Mucosa of stomach (tissue), 1 donor: ENCODE results near the gene CDH5.

Source experiments
- H3K27me3 ChIP-seq: one replicate; pipeline ENCODE4 v1.7.0; 2013; ENCODE audit warnings: mild to moderate bottlenecking, low read length; ENCODE audit not compliant: control insufficient read depth, insufficient read depth
- H3K36me3 ChIP-seq: one replicate; pipeline ENCODE4 v1.7.0; 2013; ENCODE audit warnings: low read length; ENCODE audit not compliant: control insufficient read depth, insufficient read depth
- H3K4me1 ChIP-seq: one replicate; pipeline ENCODE4 v1.7.0; 2013; ENCODE audit warnings: mild to moderate bottlenecking, low read length; ENCODE audit not compliant: control insufficient read depth, insufficient read depth
- H3K4me3 ChIP-seq: one replicate; pipeline ENCODE4 v1.7.0; 2013; ENCODE audit warnings: low read length
- H3K9ac ChIP-seq: one replicate; pipeline ENCODE4 v1.7.0; 2013; ENCODE audit warnings: mild to moderate bottlenecking, low read length, moderate library complexity
- H3K9me3 ChIP-seq: one replicate; pipeline ENCODE4 v1.7.0; 2013; ENCODE audit warnings: mild to moderate bottlenecking, low read length, moderate library complexity; ENCODE audit not compliant: control insufficient read depth
- donor health status: Pancreatic carcinoma.

Gene CDH5

DNA sequence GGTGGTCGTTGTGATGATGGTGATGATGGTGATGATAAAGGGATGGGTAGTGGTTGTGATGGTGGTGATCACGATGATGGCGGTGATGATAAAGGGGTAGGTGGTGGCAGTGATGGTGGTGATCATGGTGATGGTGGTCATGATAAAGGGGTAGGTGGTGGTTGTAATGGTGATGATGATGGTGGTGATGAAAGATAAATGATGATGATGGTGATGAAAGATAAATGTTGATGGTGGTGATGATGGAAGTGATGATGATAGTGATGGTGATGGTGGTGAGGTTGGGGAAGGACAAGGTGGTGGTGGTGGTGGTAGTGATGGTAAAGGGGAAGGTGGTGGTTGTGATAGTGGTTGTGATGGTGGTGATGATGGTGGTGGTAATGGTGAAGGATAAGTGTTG lies 13.9 kb downstream of the CDH5 start:
- Histone ChIP-seq H3K9me3 (no peaks in the 10 kb centered on the region), H3K27me3 (peaks cover 3% of the 10 kb centered on the region), H3K9ac (no peak overlapping the region), H3K4me3 (no peak overlapping the region), H3K4me1 (peaks cover 5% of the 10 kb centered on the region), H3K36me3 (no peaks in the 10 kb centered on the region)

DNA sequence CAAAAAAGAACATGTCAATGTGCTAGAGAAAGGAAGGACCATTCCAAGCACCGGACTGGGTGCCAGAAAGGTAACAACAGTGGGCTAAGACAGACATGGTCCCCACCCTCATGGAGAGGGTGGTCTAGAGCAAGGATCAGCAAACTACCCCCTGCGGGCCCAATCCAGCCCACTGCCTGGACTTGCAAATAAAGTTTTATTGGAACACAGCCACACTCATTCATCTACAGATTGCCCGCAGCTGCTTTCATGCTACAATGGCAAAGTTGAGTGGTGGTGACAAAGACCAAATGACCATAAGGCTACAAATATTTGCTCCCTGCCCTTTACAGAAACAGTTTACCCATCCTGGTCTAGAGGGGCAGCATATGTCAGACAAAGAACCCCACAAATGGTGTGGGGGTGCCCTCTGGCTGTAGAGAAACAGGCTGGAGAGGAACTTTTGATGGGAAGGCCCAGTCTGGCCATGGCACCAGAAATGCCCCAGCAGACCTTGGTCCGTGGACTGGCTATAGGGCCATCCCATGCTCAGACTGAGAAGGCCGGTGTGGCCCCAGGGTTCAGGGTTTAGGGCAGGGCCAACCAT lies 15.2 kb downstream of the CDH5 start:
- H3K4me3 ChIP-seq, result no peak overlapping the region
- H3K4me1 ChIP-seq, result peaks cover 5% of the 10 kb centered on the region
- peaks cover 3% of the 10 kb centered on the region for H3K27me3 ChIP-seq
- H3K9ac ChIP-seq, result no peak overlapping the region
- H3K36me3 ChIP-seq, result no peaks in the 10 kb centered on the region
- H3K9me3 ChIP-seq, result no peaks in the 10 kb centered on the region

DNA sequence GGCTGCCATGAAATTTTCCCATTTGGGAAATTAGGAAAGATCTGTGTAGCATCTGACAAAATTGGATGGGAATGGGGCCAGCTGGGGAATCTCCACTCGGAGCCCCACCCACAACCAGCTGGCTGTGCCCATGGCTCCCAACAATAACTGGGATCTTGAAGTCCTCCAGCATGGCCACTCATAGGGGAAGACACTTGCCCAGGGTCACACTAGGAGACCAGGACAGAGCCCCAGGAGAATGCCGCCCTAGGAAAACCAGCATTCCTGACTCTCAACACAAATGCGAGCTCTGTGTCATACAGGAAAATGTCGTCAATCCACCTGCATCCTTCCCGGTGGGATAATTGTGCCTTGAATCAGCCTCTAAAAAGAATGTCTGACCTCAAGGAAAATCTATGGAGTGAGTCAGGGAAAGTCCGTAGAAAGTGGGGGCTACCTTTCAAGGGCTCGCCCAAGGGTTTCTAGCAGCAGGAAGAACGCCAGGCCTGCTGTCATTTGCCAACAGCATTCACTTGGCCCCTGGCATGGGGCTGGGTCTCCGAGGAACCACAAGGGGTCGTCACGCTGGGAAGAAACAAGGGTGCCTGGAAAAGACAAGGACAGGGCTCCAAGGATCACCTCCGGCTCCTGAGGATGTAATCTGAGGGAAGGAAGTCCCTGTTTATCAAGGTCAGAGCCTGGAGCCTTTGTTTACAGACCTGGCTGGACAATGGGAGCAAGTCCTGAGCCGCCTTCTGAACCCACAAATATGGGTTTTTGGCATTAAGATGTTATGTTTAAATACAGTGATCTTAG lies 15.9 kb downstream of the CDH5 start:
- H3K4me1 ChIP-seq, result peaks cover 5% of the 10 kb centered on the region
- H3K9ac ChIP-seq, result no peak overlapping the region
- no peak overlapping the region for H3K4me3 ChIP-seq
- peaks cover 3% of the 10 kb centered on the region for H3K27me3 ChIP-seq
- no peaks in the 10 kb centered on the region for H3K9me3 ChIP-seq
- H3K36me3 ChIP-seq, result no peaks in the 10 kb centered on the region

DNA sequence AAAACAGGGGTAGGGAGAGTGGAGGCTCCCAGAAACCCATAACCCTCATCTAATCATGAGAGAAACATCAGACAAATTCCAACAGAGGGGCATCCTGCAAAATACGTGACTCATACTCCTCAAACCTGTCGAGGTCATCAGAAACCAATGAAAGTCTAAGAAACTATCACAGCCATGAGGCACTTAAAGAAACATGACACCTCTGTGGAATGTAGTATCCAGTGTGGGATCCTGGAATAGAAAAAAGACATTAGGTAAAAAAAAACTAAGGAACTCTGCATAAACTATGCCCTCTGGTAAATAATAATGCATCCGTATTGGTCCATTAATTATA lies 16.4 kb downstream of the CDH5 start:
- Histone ChIP-seq H3K36me3 (no peaks in the 10 kb centered on the region), H3K9ac (no peak overlapping the region), H3K9me3 (no peaks in the 10 kb centered on the region), H3K4me3 (no peak overlapping the region), H3K27me3 (peaks cover 3% of the 10 kb centered on the region), H3K4me1 (peaks cover 5% of the 10 kb centered on the region)

DNA sequence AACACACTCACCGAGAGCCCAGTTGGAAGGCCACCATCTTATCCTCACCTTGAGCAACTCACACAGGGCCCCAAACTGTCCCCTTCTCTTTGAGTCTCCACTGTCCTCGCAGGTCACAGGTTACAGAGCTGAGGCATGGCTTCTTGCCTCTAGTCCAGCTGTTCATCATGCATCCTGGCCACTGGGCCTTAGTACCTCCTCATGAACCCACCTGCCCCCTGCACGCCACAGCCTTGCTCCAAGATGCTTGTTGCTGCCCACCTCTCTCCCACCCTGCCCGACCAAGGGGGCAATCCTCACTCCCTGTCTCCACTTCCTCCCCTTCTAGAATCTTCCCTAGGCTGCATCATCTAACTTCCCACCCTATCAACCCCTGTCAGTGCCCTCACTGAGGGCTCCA lies 17.1 kb downstream of the CDH5 start:
- peaks cover 5% of the 10 kb centered on the region for H3K4me1 ChIP-seq
- H3K36me3 ChIP-seq, result no peaks in the 10 kb centered on the region
- no peak overlapping the region for H3K4me3 ChIP-seq
- no peaks in the 10 kb centered on the region for H3K9me3 ChIP-seq
- H3K27me3 ChIP-seq, result peaks cover 3% of the 10 kb centered on the region
- no peak overlapping the region for H3K9ac ChIP-seq

DNA sequence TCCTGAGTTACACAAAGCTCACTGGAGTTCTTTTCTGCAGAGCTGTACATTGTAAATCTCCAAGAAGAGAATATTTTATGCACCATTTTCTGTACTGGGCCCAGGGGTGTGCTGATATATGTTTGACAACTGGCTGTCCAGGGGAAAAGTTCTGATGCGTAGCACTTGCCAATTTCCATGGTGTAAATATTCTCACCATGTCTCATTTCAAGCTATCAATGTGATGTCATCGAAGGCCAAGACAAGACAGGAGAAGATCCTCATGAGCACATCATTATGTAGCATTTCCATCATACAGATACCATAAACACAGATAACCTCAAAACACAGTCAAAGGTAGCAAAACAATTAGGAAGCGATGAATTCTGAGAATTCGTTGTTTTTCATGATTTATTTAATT lies 18.9 kb downstream of the CDH5 start:
- Histone ChIP-seq H3K36me3 (no peaks in the 10 kb centered on the region), H3K4me1 (no peaks in the 10 kb centered on the region), H3K9me3 (no peaks in the 10 kb centered on the region), H3K9ac (no peak overlapping the region), H3K4me3 (no peak overlapping the region), H3K27me3 (peaks cover 3% of the 10 kb centered on the region)

DNA sequence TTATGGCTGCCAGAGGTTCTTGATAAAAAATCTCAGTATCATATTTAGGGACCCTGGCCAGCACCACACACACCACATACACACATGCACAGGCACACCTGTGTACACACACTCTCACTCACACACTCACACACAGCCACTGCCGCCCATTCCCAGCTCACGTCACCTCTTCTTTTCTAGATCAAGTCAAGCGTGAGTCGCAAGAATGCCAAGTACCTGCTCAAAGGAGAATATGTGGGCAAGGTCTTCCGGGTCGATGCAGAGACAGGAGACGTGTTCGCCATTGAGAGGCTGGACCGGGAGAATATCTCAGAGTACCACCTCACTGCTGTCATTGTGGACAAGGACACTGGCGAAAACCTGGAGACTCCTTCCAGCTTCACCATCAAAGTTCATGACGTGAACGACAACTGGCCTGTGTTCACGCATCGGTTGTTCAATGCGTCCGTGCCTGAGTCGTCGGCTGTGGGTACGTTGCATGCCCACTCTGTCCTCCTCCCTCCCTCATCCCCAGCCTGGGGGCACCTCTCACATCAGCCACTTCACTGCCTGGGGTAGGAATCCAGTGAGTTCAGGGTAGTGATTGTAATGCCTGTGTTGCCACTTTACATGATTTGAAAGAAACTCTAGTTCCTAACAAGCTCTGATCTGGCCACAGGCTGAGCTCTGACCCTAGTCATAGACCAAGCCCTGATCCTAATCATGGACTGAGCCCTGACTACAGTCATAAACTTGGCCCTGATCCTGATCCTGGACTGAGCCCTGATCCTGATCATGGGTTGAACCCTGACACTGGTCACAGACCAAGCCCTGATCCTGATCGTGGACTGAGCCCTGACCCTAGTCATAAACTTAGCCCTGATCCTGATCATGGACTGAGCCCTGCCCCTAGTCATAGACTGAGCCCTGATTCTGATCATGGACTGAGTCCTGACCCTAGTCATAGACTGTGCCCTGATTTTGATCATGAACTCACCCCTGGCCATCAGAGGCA lies 20.4 kb downstream of the CDH5 start:
- Histone ChIP-seq H3K36me3 (no peaks in the 10 kb centered on the region), H3K4me1 (no peaks in the 10 kb centered on the region), H3K9me3 (no peaks in the 10 kb centered on the region), H3K9ac (no peak overlapping the region), H3K27me3 (peaks cover 3% of the 10 kb centered on the region), H3K4me3 (no peak overlapping the region)

DNA sequence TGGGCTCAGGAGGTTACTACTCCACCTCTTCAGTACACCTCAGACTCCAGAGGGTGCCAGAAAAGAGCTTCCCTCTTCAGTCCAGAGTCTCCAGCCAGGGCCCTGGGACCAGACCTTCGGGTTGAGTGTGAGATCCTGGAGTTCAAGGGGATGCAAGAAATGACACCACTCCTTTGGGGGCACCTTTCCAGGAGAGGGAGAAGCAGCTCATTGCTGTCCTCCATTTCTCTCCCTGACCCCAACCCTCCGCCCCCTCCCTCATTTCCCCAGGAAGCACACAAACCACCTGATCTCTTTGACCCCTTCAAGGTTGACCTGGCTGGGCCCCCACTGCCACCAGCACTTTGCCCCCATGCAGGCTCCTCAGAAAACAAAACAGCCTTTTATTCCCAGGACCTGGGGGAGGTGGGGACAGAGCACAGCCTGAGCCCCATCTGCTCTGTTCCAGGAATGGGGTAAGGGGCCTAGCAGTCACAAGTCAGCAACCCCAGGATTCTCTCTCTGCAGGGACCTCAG lies 21.4 kb downstream of the CDH5 start:
- Histone ChIP-seq H3K4me1 (no peaks in the 10 kb centered on the region), H3K9ac (no peak overlapping the region), H3K27me3 (no peaks in the 10 kb centered on the region), H3K9me3 (no peaks in the 10 kb centered on the region), H3K36me3 (no peaks in the 10 kb centered on the region), H3K4me3 (no peak overlapping the region)

DNA sequence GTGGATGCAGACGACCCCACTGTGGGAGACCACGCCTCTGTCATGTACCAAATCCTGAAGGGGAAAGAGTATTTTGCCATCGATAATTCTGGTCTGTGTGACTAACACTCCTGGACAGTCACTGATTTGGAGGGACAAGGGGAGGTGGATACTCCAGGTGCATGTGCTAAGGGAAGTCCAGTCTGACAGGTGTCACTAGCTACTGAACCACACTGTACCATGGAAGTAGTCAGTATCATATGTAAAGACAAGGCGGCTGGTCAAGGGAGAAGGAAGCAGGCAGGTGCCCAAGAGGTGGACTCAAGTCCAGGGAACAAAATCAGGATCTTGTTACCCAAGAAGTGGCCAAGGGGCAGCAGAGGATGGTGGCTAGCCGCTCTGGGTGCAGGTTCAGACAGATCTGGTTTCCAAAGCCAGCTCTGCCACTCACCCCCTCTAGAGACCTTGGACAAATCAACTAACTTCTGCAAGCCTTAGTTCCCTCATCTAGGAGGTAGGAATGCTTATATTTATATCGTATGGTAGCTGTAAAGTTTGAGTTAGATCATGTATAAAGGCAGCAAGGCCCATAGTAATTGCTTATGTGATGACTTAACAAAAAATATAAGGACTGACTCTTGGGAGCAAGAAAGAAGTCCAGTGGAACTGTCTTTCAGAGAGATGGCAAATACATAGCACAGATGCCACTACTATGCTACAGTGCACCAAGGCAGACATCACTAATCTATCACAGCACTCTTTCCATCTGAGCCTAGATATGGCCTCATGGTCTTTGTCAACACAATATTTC lies 22.1 kb downstream of the CDH5 start:
- H3K4me3 ChIP-seq, result no peak overlapping the region
- H3K27me3 ChIP-seq, result no peaks in the 10 kb centered on the region
- H3K9ac ChIP-seq, result no peak overlapping the region
- H3K9me3 ChIP-seq, result no peaks in the 10 kb centered on the region
- H3K4me1 ChIP-seq, result no peaks in the 10 kb centered on the region
- no peaks in the 10 kb centered on the region for H3K36me3 ChIP-seq

DNA sequence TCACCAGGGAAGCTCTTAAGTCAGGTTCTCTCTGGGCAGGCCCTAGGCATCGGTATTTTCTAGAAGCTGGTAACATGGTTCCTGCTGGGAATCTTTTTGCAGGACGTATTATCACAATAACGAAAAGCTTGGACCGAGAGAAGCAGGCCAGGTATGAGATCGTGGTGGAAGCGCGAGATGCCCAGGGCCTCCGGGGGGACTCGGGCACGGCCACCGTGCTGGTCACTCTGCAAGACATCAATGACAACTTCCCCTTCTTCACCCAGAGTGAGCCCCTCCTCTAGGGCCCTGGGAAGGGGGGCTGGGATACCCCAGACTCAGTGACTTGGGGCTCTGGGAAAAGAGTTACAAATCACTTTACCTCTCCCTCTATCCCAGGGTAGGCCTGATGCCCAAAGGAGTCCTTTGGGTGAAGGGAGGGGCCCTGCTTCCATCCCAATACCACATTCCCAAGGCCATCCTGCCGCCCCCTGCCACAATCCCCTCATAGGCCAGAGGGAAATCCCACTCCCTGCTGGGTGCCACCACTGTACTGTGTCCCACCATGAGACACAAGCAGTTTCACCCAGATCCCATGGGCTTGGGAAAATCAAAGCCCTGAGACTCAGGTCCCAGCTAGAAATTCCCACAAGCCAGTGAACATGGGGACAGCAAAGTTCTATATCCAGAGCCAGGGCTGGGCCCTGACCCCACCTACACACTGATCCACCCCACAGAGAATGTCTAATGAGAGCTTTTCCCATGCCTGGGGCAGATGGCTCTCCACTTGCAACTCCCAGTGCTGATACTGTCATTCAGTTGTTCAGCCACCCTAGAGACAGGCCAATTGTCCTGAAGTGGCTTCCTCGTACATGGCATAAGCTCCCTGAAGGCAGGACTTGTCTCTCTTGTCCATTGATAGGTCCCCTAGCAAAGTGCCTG lies 23.0 kb downstream of the CDH5 start:
- Histone ChIP-seq H3K4me1 (no peaks in the 10 kb centered on the region), H3K9me3 (no peaks in the 10 kb centered on the region), H3K27me3 (no peaks in the 10 kb centered on the region), H3K4me3 (no peak overlapping the region), H3K36me3 (no peaks in the 10 kb centered on the region), H3K9ac (no peak overlapping the region)
